CD14-positive monocyte (primary cell): ENCODE results near the gene RAB12. TPM values are rescaled to one million over a fixed set of nuclear protein-coding genes. Genes with fewer than 3 reads are reported as not detected.
A peak's percentile ranks its signal among the peaks of the same experiment; 100 is the strongest.

Source experiments
- DNase-seq, 3 donors: peaks; one replicate each; pipeline ENCODE4 v3.0.0-alpha.2; 2011 to 2022
- H2AFZ ChIP-seq: 2 replicates; pipeline ENCODE4 v1.6.0; 2012; ENCODE audit warnings: mild to moderate bottlenecking, low read depth, low read length, inconsistent platforms; ENCODE audit not compliant: insufficient read depth, poor library complexity, severe bottlenecking
- H3K27ac ChIP-seq, 2 donors: 1 replicate in 1 of 2; 2 replicates in 1 of 2; pipeline ENCODE4 v1.5.1; 2012 to 2013; ENCODE audit warnings: low read length in 2 of 2, control low read depth in 1 of 2, inconsistent platforms in 1 of 2, low read depth in 1 of 2, mild to moderate bottlenecking in 1 of 2
- H3K27me3 ChIP-seq, 2 donors: one replicate each; pipeline versions ENCODE4 v1.6.0 to v1.6.1; 2011 to 2013; ENCODE audit warnings: low read length in 2 of 2; ENCODE audit not compliant: control insufficient read depth in 2 of 2, insufficient read depth in 2 of 2
- H3K36me3 ChIP-seq, 2 donors: replicated peaks in 1 of 2; 1 replicate in 1 of 2; 2 replicates in 1 of 2; pipeline versions ENCODE4 v1.5.1 to v1.6.1; 2012 to 2013; ENCODE audit warnings: low read length in 2 of 2, control low read depth in 1 of 2, inconsistent platforms in 1 of 2, mild to moderate bottlenecking in 1 of 2; ENCODE audit not compliant: insufficient read depth in 2 of 2, control insufficient read depth in 1 of 2
- H3K4me1 ChIP-seq, 2 donors: 1 replicate in 1 of 2; 2 replicates in 1 of 2; pipeline versions ENCODE4 v1.5.1 to v1.6.1; 2012 to 2013; ENCODE audit warnings: low read length in 2 of 2, control low read depth in 1 of 2, inconsistent platforms in 1 of 2, mild to moderate bottlenecking in 1 of 2, moderate library complexity in 1 of 2; ENCODE audit not compliant: insufficient read depth in 2 of 2, control insufficient read depth in 1 of 2
- H3K4me2 ChIP-seq: replicated peaks from 2 replicates; pipeline ENCODE3; 2012; ENCODE audit warnings: low read length, moderate library complexity, mild to moderate bottlenecking; ENCODE audit not compliant: poor library complexity, severe bottlenecking; ENCODE audit errors: extremely low read depth
- H3K4me3 ChIP-seq, 3 experiments: fragments of 200-600 bp in 1 of 3; sonication (generic) in 1 of 3; replicated peaks in 1 of 3; 1 replicate in 2 of 3; 2 replicates in 1 of 3; pipeline ENCODE4 v1.5.1; 2011 to 2013; ENCODE audit warnings: low read length in 3 of 3, mild to moderate bottlenecking in 3 of 3, control low read depth in 2 of 3, low read depth in 2 of 3, inconsistent platforms in 1 of 3, moderate library complexity in 1 of 3
- H3K79me2 ChIP-seq: 2 replicates; pipeline ENCODE4 v1.6.0; 2012; ENCODE audit warnings: mild to moderate bottlenecking, control low read depth, inconsistent platforms, low read length, moderate library complexity; ENCODE audit not compliant: insufficient read depth
- H3K9ac ChIP-seq: 2 replicates; pipeline ENCODE4 v1.6.0; 2017; ENCODE audit warnings: low read length, mild to moderate bottlenecking; ENCODE audit not compliant: insufficient read depth, poor library complexity, severe bottlenecking
- H3K9me3 ChIP-seq, 2 donors: replicated peaks in 1 of 2; 1 replicate in 1 of 2; 2 replicates in 1 of 2; pipeline versions ENCODE4 v1.5.1 to v1.6.1; 2012 to 2013; ENCODE audit warnings: low read length in 2 of 2, control low read depth in 1 of 2; ENCODE audit not compliant: control insufficient read depth in 1 of 2, insufficient read depth in 1 of 2
- H4K20me1 ChIP-seq: 2 replicates; pipeline ENCODE4 v1.6.0; 2012; ENCODE audit warnings: mild to moderate bottlenecking, low read length, control low read depth, moderate library complexity; ENCODE audit not compliant: insufficient read depth
- H3K27ac Mint-ChIP-seq, 7 donors: one replicate each; pipeline ENCODE4 v1.8.0; 2020; ENCODE audit warnings: mild to moderate bottlenecking in 7 of 7, mixed read lengths in 7 of 7, moderate library complexity in 6 of 7, inconsistent platforms in 2 of 7
- H3K27me3 Mint-ChIP-seq, 3 donors: one replicate each; pipeline ENCODE4 v1.8.0; 2021 to 2022; ENCODE audit warnings: low read depth in 3 of 3, mild to moderate bottlenecking in 3 of 3, mixed read lengths in 3 of 3, moderate library complexity in 3 of 3, inconsistent platforms in 1 of 3
- H3K36me3 Mint-ChIP-seq, 2 donors: one replicate each; pipeline ENCODE4 v1.8.0; 2020; ENCODE audit warnings: mixed read lengths in 2 of 2, inconsistent platforms in 1 of 2, mild to moderate bottlenecking in 1 of 2
- H3K4me1 Mint-ChIP-seq: one replicate; pipeline ENCODE4 v1.8.0; 2020; ENCODE audit warnings: mild to moderate bottlenecking, mixed read lengths
- H3K4me3 Mint-ChIP-seq, 2 donors: one replicate each; pipeline ENCODE4 v1.8.0; 2020; ENCODE audit warnings: mild to moderate bottlenecking in 2 of 2, mixed read lengths in 2 of 2, moderate library complexity in 1 of 2
- H3K9me3 Mint-ChIP-seq, 7 donors: one replicate each; pipeline ENCODE4 v1.8.0; 2020 to 2022; ENCODE audit warnings: mixed read lengths in 7 of 7, mild to moderate bottlenecking in 6 of 7, moderate library complexity in 6 of 7, inconsistent platforms in 2 of 7
- WGBS: methylation state at CpG from one replicate; pipeline ENCODE4 v1.1.5; 2013; ENCODE audit warnings: missing lambda C conversion rate; ENCODE audit not compliant: insufficient coverage; 5-methylcytosine and 5-hydroxymethylcytosine counted together
- intact Hi-C, 2 donors: fragments of 100-400 bp; cut with micrococcal nuclease; formaldehyde crosslinking; loops; one replicate each; pipeline versions ENCODE4 v1.15.0 to v1.15.1; 2023
- polyA plus RNA-seq, 3 donors: library from polyadenylated mRNA; depleted of rRNA in 1 of 3; unstranded in 2 of 3; stranded (reverse) in 1 of 3; fragments of 300-500 nt in 2 of 3; fragments of >200 nt in 1 of 3; fragmentation: Illumina TruSeq in 2 of 3; gene quantifications; 1 replicate in 2 of 3; 2 replicates in 1 of 3; pipeline ENCODE4 v1.2.3, GENCODE V29; 2012 to 2021
- TF ChIP-seq, protein P1 (sequence below): fragments of 200-600 bp; IDR thresholded peaks from one replicate; pipeline ENCODE4 v1.8.0; 2022; ENCODE audit warnings: antibody characterized with exemption, mild to moderate bottlenecking

RAB12 gene
- polyA plus RNA-seq, 3 donors: 0.15 to 22.1 (median 0.16) TPM

DNA sequence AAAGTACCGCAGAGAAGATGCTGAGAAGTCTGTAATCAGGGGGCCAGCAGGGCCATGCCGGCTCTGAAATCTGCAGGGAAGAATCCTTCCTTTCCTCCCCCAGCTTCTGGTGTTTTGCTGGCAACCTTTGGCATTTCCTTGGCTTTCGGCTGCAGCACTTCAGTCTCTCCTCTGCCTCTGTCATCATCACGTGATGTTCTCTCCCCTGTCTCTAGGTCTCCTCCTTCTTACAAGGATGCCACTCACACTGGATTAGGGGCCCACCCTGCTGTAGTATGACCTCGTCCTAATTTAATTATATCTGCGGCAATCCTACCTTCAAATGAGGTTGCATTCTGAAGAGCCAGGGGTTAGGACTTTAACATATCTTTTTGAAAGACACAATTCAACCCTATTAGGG is 13.8 kb upstream of the RAB12 start:
- Histone ChIP-seq H3K9me3 (no peaks in the 10 kb centered on the region), H3K27ac (no peak overlapping the region), H3K4me3 (no peak overlapping the region), H2AFZ (no peak overlapping the region), H4K20me1 (no peaks in the 10 kb centered on the region), H3K27me3 (no peaks in the 10 kb centered on the region), H3K9ac (no peak overlapping the region), H3K4me2 (no peak overlapping the region), H3K36me3 (no peaks in the 10 kb centered on the region), H3K79me2 (no peaks in the 10 kb centered on the region), H3K4me1 (peaks cover under 1% of the 10 kb centered on the region in 2 donors)
- peaks cover 0 to 4% (median 2%) of the 10 kb centered on the region in 3 donors for H3K27me3 Mint-ChIP-seq
- no peak overlapping the region for H3K4me3 Mint-ChIP-seq
- no peaks in the 10 kb centered on the region for H3K4me1 Mint-ChIP-seq
- TF ChIP-seq, protein P1, sequence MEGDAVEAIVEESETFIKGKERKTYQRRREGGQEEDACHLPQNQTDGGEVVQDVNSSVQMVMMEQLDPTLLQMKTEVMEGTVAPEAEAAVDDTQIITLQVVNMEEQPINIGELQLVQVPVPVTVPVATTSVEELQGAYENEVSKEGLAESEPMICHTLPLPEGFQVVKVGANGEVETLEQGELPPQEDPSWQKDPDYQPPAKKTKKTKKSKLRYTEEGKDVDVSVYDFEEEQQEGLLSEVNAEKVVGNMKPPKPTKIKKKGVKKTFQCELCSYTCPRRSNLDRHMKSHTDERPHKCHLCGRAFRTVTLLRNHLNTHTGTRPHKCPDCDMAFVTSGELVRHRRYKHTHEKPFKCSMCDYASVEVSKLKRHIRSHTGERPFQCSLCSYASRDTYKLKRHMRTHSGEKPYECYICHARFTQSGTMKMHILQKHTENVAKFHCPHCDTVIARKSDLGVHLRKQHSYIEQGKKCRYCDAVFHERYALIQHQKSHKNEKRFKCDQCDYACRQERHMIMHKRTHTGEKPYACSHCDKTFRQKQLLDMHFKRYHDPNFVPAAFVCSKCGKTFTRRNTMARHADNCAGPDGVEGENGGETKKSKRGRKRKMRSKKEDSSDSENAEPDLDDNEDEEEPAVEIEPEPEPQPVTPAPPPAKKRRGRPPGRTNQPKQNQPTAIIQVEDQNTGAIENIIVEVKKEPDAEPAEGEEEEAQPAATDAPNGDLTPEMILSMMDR: no peak
- no peak overlapping the region for H3K27ac Mint-ChIP-seq
- no peak for DNase-seq
- H3K36me3 Mint-ChIP-seq: no peaks in the 10 kb centered on the region
- peaks cover 0 to 5% (median 2%) of the 10 kb centered on the region in 7 donors for H3K9me3 Mint-ChIP-seq
- intact Hi-C loops: no loop called here
- WGBS: 100% methylated on average over 4 of the region's 6 CpGs

DNA sequence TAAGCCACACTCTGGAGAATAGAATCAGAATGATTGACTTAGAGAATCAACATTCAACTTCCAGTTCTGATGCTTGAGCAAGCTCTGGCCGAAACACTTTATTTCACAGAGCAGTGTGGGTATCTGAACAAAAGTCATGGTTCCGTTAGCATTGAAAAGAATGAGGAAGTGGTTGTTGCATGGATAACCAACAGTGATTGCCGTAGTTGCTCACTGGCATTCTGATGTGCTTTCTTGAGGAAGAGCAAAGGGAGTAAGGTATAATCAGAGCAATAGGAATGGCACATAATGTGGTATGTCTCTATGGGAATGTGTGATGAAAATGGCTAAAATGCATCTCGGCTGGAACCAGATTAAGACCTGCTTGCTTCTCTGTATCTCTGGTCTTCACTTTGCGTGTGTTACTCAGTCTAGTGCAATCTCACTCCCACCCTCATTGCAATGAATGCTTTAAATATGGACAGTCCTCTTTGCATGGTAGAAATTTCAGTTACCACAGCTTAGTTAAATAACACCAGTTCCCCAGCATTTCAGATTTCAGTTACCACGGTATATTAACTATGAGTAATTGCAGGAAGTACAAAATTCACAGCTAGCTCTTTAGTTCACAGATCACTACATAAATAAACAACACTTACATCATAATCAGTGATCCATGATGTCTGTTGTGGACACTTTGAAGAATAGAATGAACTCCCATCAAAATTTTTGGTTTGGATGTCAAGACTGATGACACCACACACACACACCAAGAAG is 7.8 kb upstream of the RAB12 start:
- no peaks in the 10 kb centered on the region for H3K36me3 ChIP-seq
- H3K4me1 ChIP-seq: peaks cover 44 to 45% of the 10 kb centered on the region in 2 donors
- no peak overlapping the region for H3K9ac ChIP-seq
- no peaks in the 10 kb centered on the region for H4K20me1 ChIP-seq
- peak overlapping the region in 1 of 2 donors; percentile 71 for H3K27ac ChIP-seq
- Mint-ChIP-seq H3K27ac (peak overlapping the region; percentile 0 to 84 (median 54)), H3K9me3 (peaks cover 0 to 5% (median 0%) of the 10 kb centered on the region in 7 donors), H3K4me1 (peaks cover 40% of the 10 kb centered on the region), H3K4me3 (peak overlapping the region in 1 of 2 donors; percentile 32), H3K36me3 (no peaks in the 10 kb centered on the region), H3K27me3 (peaks cover 0 to 4% (median 3%) of the 10 kb centered on the region in 3 donors)
- DNase-seq: peak; percentile 66 to 74 (median 73)
- H3K9me3 ChIP-seq: no peaks in the 10 kb centered on the region
- H3K79me2 ChIP-seq: no peaks in the 10 kb centered on the region
- H3K4me3 ChIP-seq: peak overlapping the region in 1 of 3 experiments; percentile 16
- 0% methylated on average over 3 of the region's 6 CpGs for WGBS
- H3K27me3 ChIP-seq: no peaks in the 10 kb centered on the region
- TF ChIP-seq, protein P1: no peak
- H2AFZ ChIP-seq: peak overlapping the region; percentile 33
- peak overlapping the region; percentile 15 for H3K4me2 ChIP-seq
- intact Hi-C loops: loop anchor here in 1 of 2 donors (2.0 kb wide), 1 partner anchor 27 kb away; no protein-coding TSS in a partner anchor
